GM12878 (cell line): Measurements from ENCODE around the gene COL4A2. TPM values are rescaled to one million over a fixed set of nuclear protein-coding genes. Genes with fewer than 3 reads are reported as not detected.

Source experiments
- ATAC-seq: fragments of 200-7000 bp; cut with Tn5 transposase; 3 replicates; pipeline ENCODE4 v1.9.1; 2020; ENCODE audit warnings: mild to moderate bottlenecking, moderate library complexity
- BruUV-seq: library from RNA; stranded (reverse); fragments of 400-500 nt; replicated peaks from 2 replicates; lab custom pipeline; 2021; lab: Mats Ljungman, UMichigan
- CTCF ChIA-PET: fragments of 300-600 bp; sonication (Branson Sonifier 250); formaldehyde crosslinking; extraction: SDS; loops from one replicate; lab custom pipeline; 2021; ENCODE audit warnings: inconsistent platforms; lab: Yijun Ruan, JAX
- POLR2A ChIA-PET: fragments of 350-600 bp; formaldehyde crosslinking; extraction: SDS; loops from one replicate; lab custom pipeline; 2021; ENCODE audit warnings: inconsistent platforms; lab: Charles Lee
- RAD21 ChIA-PET: fragments of 300-600 bp; sonication (Branson Sonifier 250); formaldehyde crosslinking; loops from one replicate; lab custom pipeline; 2023; ENCODE audit warnings: antibody characterized with exemption; ENCODE audit not compliant: unreplicated experiment; lab: Charles Lee
- SMC1A ChIA-PET: fragments of 300-600 bp; sonication (Branson Sonifier 250); formaldehyde crosslinking; loops from one replicate; lab custom pipeline; 2023; ENCODE audit not compliant: unreplicated experiment, uncharacterized antibody; lab: Charles Lee
- DNase-seq: peaks from one replicate; pipeline ENCODE4 v3.0.0-alpha.2; 2011; ENCODE audit warnings: low read depth, low spot score
- FAIRE-seq: peaks from 3 replicates; lab custom pipeline; 2011; peaks lifted over from hg19 to GRCh38; lab: Jason Lieb, UNC
- H2AFZ ChIP-seq: 2 replicates; pipeline ENCODE4 v1.6.0; 2011; ENCODE audit warnings: low read depth, low read length, control low read depth; ENCODE audit not compliant: control insufficient read depth
- H3K27ac ChIP-seq: 2 replicates; pipeline ENCODE4 v1.5.1; 2011; ENCODE audit warnings: control low read depth; ENCODE audit not compliant: control insufficient read depth, insufficient read depth
- H3K27me3 ChIP-seq, 2 experiments: replicated peaks in 1 of 2; 2 replicates each; pipeline versions ENCODE4 v1.6.0 to v1.6.1; 2011; ENCODE audit warnings: low read length in 1 of 2; ENCODE audit not compliant: control insufficient read depth in 2 of 2, insufficient read depth in 2 of 2
- H3K36me3 ChIP-seq, 2 experiments: 2 replicates each; pipeline ENCODE4 v1.5.1; 2011; ENCODE audit warnings: low read length in 1 of 2; ENCODE audit not compliant: control insufficient read depth in 2 of 2, insufficient read depth in 2 of 2
- H3K4me1 ChIP-seq: 2 replicates; pipeline ENCODE4 v1.6.1; 2011; ENCODE audit warnings: mild to moderate bottlenecking, low read length, moderate library complexity, mixed read lengths; ENCODE audit not compliant: control insufficient read depth, insufficient read depth
- H3K4me2 ChIP-seq: 2 replicates; pipeline ENCODE4 v1.6.0; 2011; ENCODE audit warnings: control low read depth; ENCODE audit not compliant: control insufficient read depth, insufficient read depth
- H3K4me3 ChIP-seq: fragments of 200-600 bp; sonication (generic); 2 replicates; pipeline ENCODE4 v1.5.1; 2016
- H3K79me2 ChIP-seq: 2 replicates; pipeline ENCODE4 v1.6.0; 2011; ENCODE audit warnings: low read length; ENCODE audit not compliant: control insufficient read depth, insufficient read depth
- H3K9ac ChIP-seq: 2 replicates; pipeline ENCODE4 v1.8.0; 2011; ENCODE audit warnings: low read length, control low read depth, mixed read lengths; ENCODE audit not compliant: control insufficient read depth, insufficient read depth
- H3K9me3 ChIP-seq: replicated peaks from 3 replicates; pipeline ENCODE4 v1.5.1; 2011; ENCODE audit warnings: mild to moderate bottlenecking, low read length; ENCODE audit not compliant: control insufficient read depth, insufficient read depth
- H4K20me1 ChIP-seq: 2 replicates; pipeline ENCODE4 v1.6.0; 2011; ENCODE audit not compliant: control insufficient read depth, insufficient read depth
- EED ChIP-seq: sonication (generic); IDR thresholded peaks from 2 replicates; pipeline ENCODE4 v1.6.1; 2016; ENCODE audit warnings: antibody characterized with exemption, low read depth
- HCFC1 ChIP-seq: fragments of 150-350 bp; IDR thresholded peaks from 2 replicates; pipeline ENCODE4 v1.6.1; 2014; ENCODE audit warnings: low read length
- IRF4 ChIP-seq: IDR thresholded peaks from 2 replicates; pipeline ENCODE4 v1.6.1; 2011; ENCODE audit warnings: low read depth, low read length
- MXI1 ChIP-seq: fragments of 150-350 bp; IDR thresholded peaks from 2 replicates; pipeline ENCODE4 v1.6.1; 2011; ENCODE audit warnings: low read depth, mild to moderate bottlenecking, inconsistent platforms, low read length, improper control_type of control experiment
- SIX5 ChIP-seq: IDR thresholded peaks from 2 replicates; pipeline ENCODE4 v1.6.1; 2011; ENCODE audit warnings: mild to moderate bottlenecking, low read depth, low read length, moderate library complexity; ENCODE audit not compliant: severe bottlenecking
- SMAD1 ChIP-seq: fragments of 450-650 bp; IDR thresholded peaks from 2 replicates; pipeline ENCODE4 v1.6.1; 2018; ENCODE audit warnings: mild to moderate bottlenecking, low read depth; ENCODE audit not compliant: partially characterized antibody
- SMC3 ChIP-seq: IDR thresholded peaks from 2 replicates; pipeline ENCODE4 v1.6.1; 2011; ENCODE audit warnings: low read length, improper control_type of control experiment, borderline replicate concordance
- ZBED1 ChIP-seq: IDR thresholded peaks from 2 replicates; pipeline ENCODE4 v1.6.1; 2016; ENCODE audit warnings: borderline replicate concordance
- WGBS: methylation state at CpG from one replicate; pipeline ENCODE4 v1.1.6; 2016; ENCODE audit warnings: low lambda C conversion rate; ENCODE audit not compliant: insufficient replicate concordance, insufficient coverage; ENCODE audit errors: missing lambda C conversion rate; 5-methylcytosine and 5-hydroxymethylcytosine counted together
- in situ Hi-C: fragments of 300-500 bp; cut with MboI; formaldehyde crosslinking; loops from 9 replicates; pipeline ENCODE4 v1.14.3; 2018; ENCODE audit warnings: mixed read lengths
- intact Hi-C: fragments of 100-400 bp; cut with micrococcal nuclease; formaldehyde crosslinking; loops from one replicate; pipeline ENCODE4 v1.14.2; 2022; ENCODE audit not compliant: unreplicated experiment
- polyA plus RNA-seq, 11 experiments: library from polyadenylated mRNA; depleted of rRNA in 4 of 11; unstranded in 6 of 11; stranded (reverse) in 5 of 11; fragments of >200 nt; fragmentation: Nextera tagmentation in 4 of 11; fragmentation: Illumina TruSeq in 1 of 11; extraction: Ambion mirVana in 4 of 11; extraction: Trizol in 1 of 11; gene quantifications; 1 replicate in 1 of 11; 2 replicates in 10 of 11; pipeline versions ENCODE4 v1.2.1 to v1.2.3, GENCODE V29; 2011 to 2016; ENCODE audit warnings: inconsistent platforms in 2 of 11, missing spikeins in 2 of 11, low read depth in 1 of 11
- total RNA-seq, 4 experiments: library from RNA; depleted of rRNA in 3 of 4; stranded (reverse); fragments of >200 nt in 3 of 4; fragmentation: Illumina TruSeq in 1 of 4; extraction: Trizol in 1 of 4; gene quantifications; 2 replicates each; pipeline versions ENCODE4 v1.2.1 to v1.2.3, GENCODE V29; 2013 to 2021
- TF ChIP-seq, protein P1 (sequence below): fragments of 450-650 bp; formaldehyde crosslinking; IDR thresholded peaks from 2 replicates; pipeline ENCODE4 v1.5.0; 2022; ENCODE audit warnings: mild to moderate bottlenecking, missing genetic modification characterization

The COL4A2 gene
- total and polyA plus RNA-seq, 10 of the 15 experiments (the other 5 are each of a cell fraction or from before 2014, with no cell fraction given) = 0.16 to 1.6 (median 0.62) TPM; not detected in 3

DNA sequence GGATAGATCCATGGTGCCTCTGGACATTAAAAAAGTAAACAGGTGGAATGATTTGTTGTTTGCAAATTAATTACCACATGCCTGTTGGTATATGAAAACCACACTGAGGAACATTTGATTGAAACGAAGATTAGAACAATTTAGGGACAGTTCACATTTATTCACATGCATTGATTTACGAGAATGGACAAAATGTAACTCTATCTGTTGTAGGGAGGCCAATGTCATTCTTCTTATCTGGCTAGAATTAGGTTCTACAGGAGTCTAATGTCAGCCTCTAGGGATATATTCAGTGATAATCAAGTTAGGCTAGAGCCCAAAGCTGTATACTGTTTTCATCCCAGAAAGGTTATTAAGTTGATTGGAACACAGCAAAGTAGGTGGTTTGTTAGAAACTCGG lies 125.4 kb downstream of the COL4A2 start:
- ChIA-PET SMC1A (no interaction called here), RAD21 (interaction anchor here (1.5 kb wide), 1 partner anchor 12 kb away, joined by 4 read pairs; no protein-coding TSS in a partner anchor), POLR2A (no interaction called here), CTCF (no interaction called here)
- H3K4me3 ChIP-seq = no peak overlapping the region
- no peak for DNase-seq
- peaks cover 3 to 4% of the 10 kb centered on the region in 2 experiments; a peak in 2 of 4 replicates for H3K27me3 ChIP-seq
- no peaks in the 10 kb centered on the region for H3K36me3 ChIP-seq
- in situ Hi-C loops (no loop called here), intact Hi-C loops (no loop called here)
- no TSS peak for BruUV-seq
- no peaks in the 10 kb centered on the region for H3K4me1 ChIP-seq
- no peak overlapping the region for H2AFZ ChIP-seq
- no peak overlapping the region for H3K27ac ChIP-seq
- TF ChIP-seq EED = no peak
- no peak for TF ChIP-seq ZBED1
- no peak for TF ChIP-seq SMAD1
- TF ChIP-seq IRF4 = no peak
- no peak for TF ChIP-seq MXI1
- no peak for TF ChIP-seq SIX5
- no peak for TF ChIP-seq HCFC1
- TF ChIP-seq, protein P1, sequence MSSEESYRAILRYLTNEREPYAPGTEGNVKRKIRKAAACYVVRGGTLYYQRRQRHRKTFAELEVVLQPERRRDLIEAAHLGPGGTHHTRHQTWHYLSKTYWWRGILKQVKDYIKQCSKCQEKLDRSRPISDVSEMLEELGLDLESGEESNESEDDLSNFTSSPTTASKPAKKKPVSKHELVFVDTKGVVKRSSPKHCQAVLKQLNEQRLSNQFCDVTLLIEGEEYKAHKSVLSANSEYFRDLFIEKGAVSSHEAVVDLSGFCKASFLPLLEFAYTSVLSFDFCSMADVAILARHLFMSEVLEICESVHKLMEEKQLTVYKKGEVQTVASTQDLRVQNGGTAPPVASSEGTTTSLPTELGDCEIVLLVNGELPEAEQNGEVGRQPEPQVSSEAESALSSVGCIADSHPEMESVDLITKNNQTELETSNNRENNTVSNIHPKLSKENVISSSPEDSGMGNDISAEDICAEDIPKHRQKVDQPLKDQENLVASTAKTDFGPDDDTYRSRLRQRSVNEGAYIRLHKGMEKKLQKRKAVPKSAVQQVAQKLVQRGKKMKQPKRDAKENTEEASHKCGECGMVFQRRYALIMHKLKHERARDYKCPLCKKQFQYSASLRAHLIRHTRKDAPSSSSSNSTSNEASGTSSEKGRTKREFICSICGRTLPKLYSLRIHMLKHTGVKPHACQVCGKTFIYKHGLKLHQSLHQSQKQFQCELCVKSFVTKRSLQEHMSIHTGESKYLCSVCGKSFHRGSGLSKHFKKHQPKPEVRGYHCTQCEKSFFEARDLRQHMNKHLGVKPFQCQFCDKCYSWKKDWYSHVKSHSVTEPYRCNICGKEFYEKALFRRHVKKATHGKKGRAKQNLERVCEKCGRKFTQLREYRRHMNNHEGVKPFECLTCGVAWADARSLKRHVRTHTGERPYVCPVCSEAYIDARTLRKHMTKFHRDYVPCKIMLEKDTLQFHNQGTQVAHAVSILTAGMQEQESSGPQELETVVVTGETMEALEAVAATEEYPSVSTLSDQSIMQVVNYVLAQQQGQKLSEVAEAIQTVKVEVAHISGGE = no peak
- no peak for TF ChIP-seq SMC3
- H3K79me2 ChIP-seq = no peaks in the 10 kb centered on the region
- H3K9ac ChIP-seq = no peak overlapping the region
- WGBS = 15% methylated on average over 3 of the region's 3 CpGs
- H3K9me3 ChIP-seq = no peaks in the 10 kb centered on the region
- H3K4me2 ChIP-seq = no peak overlapping the region
- FAIRE-seq = no peak
- no peaks in the 10 kb centered on the region for H4K20me1 ChIP-seq
- ATAC-seq = no peak
